GM18909 (cell line): ENCODE data around the gene PIGC.
"Not testable (repeated sequence)": the region's sequence is repeated elsewhere in the genome, so short reads cannot be mapped to it uniquely, and the experiment has no call there.

Experiments
- ATAC-seq: cut with Tn5 transposase; IDR thresholded peaks from one replicate; pipeline ENCODE4 v1.9.1; 2021; ENCODE audit warnings: mild to moderate bottlenecking; ENCODE audit not compliant: unreplicated experiment, poor library complexity

The PIGC gene

GRCh38 chr1:172437183-172437582 is 6.7 kb downstream of the PIGC start:
- ATAC-seq, result not testable (repeated sequence)

- no peak for ATAC-seq
Observed at GRCh38 chr1:172431721-172432192, 12.1 kb downstream of the PIGC start.

GRCh38 chr1:172431204-172431603 is 12.7 kb downstream of the PIGC start:
- ATAC-seq, result no peak

DNA sequence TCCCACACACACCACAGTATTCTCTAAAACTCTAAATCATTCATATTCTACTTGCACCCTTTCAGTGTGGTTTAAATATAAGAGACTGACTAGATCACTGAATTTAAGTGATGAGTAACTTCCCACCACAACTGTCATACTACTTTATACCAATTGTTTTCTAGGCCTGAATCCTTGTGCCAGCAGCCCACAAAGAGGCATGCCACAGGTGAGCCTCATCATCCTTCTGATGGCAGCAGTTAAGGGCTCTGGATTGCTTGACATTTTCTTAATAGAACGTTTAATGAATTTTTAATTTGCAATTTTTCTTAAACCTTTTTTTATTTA is 13.8 kb downstream of the PIGC start:
- no peak for ATAC-seq

- ATAC-seq, result no peak
Observed at GRCh38 chr1:172429331-172430127, 14.3 kb downstream of the PIGC start.

GRCh38 chr1:172427191-172427590 is 16.7 kb downstream of the PIGC start:
- ATAC-seq, result no peak

GRCh38 chr1:172425339-172425738 is 18.5 kb downstream of the PIGC start:
- no peak for ATAC-seq

GRCh38 chr1:172423336-172423735 is 20.5 kb downstream of the PIGC start:
- ATAC-seq, result no peak

DNA sequence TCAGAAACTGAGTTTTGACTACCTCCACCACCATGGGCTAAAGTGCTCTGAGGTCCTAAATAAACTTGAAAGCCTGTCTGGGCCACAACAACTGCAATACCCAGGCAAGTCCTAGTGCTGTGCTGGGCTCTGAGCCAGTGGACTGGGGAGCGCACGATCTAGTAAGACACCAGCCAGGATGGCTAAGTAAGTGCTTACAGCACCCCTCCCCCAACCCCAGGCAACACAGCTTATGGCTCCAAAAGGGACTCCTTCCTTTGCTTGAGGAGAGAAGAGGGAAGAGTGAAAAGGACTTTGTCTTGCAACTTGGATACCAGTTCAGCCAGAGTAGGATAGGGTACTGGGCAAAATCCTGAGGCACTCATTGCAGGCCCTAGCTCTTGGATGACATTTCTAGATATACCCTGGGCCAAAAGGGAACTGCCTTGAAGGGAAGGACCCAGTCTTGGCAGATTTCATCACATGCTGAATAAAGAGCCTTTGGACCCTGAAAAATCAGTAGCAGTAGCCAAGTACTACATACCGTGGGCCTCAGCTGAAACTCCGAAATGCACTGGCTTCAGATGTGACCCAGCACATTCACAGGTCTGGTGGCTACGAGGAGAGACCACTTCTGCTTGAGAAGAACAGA is 21.8 kb downstream of the PIGC start:
- no peak for ATAC-seq

GRCh38 chr1:172420385-172420784 is 23.5 kb downstream of the PIGC start, which contains the start of gene C1orf105:
Gene C1orf105, plus strand, starts transcription at chr1:172420685. Its CDS starts 201 bp downstream, at chr1:172420886.
- ATAC-seq, result no peak

DNA sequence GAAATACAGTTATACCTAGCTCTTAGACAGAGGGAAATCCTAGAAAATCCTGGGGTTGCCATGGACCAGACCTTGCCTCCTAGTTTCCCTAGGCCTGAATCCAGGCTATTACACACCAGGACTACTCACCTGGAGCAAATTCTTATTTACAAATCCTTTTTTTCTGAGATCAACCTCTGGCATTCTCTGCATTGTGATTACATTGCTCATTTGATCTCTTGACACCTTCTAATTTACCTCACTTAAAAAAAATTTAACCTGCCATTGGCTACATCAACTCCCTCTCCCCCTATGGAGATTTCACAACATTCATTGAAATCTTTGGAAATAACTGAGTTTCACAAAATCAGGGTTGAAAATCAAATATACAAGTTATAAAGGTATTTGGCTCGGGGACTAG is 26.3 kb downstream of the PIGC start:
- no peak for ATAC-seq

GRCh38 chr1:172416496-172417035 is 27.3 kb downstream of the PIGC start:
- no peak for ATAC-seq

- no peak for ATAC-seq
Observed at GRCh38 chr1:172414331-172414730, 29.5 kb downstream of the PIGC start.

DNA sequence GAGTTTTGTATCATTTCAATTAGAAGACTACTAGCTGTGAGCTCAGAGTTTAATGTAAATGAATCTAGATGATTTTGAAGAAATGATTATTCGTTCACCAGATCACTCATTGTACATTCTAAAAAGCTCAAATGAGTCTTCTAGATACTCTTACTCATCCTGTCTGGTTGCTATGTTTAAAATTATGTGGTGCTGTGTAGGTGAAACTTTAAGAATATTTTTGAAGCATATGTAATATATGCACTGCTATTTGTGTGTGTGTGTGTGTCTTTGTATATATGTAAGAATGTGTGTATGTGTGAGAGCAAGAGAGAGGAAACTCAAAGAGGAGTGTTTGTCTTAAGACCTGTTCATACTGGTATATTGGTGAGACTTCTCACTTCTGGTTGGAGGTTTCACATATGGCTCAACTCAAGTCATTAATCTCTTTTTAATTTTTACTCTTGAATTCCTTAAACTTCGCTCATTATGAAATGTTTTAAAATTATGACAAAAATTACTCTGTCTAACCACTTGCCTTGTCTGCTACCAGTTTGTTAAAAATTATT is 32.0 kb downstream of the PIGC start:
- no peak for ATAC-seq

DNA sequence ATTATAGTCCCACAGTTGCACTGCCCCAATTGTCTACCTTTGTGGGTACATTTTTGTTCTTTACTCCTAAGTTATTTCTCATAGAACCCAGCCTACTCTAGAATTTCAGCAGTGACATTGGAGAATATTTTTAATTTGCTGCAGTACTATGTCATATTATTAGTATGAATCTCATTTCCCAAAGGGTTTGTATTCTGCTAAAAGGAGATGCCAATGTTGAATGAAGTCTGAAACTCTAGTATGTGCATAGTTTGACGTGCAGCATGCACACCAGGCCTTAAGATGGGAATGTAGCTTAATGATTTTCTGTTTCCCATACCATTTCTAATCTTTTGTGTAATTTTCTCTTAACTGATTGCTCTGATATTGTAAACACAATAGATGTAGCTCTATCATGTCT is 33.8 kb downstream of the PIGC start:
- ATAC-seq, result no peak

DNA sequence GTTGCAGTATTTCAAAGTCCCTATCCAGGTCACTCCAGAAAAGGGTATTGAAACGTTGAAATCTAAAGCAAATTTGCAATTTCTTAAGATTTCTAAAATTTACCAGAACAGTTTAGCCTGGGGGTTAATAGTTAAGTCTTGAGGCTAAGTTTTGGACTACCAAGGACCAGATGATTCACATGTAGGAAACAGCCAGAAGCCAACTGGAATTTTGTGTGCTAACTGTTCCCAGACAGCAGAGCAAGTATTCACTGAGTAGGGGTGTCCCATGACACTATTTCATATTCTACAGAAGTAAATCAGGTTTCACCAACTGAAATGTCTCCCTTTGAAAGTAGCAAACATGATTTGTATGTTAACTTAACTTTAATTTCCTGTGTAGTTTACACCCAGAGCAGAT is 34.9 kb downstream of the PIGC start:
- no peak for ATAC-seq

DNA sequence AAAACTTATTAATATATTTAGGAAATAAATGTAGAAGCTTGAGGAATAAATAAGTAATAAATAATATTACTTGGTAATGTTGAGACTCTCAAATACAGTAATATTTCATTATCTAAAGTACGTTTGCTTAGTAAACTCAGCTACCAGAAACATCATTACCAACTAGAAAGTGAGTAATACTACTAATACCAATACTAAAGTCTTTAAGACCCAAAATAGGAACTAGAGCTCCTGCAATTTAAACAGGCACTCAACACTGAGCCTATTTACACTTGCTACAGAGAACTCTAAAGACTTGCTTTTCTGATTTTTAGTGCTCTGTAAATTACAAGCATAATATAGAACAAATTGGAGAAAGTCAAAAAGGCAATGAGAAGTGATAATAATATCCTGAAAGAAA is 36.9 kb downstream of the PIGC start:
- ATAC-seq, result no peak

DNA sequence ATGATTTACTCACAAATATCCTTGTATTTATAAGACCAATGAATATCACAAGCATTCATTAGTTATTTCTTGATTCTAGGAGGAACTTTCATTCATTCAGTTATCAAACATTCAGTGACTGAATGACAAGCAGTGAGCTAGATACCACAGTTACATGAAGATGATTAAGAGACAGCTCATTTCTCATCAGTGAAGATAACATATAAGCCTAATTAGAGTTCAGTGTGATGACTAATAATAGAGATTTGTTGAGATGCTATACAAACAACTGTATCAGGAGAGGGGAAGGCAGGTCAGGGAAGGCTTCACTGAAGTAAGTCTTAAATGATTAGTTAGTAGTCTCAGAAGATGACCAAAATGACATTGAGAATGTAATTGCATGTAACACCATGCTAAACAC is 38.0 kb downstream of the PIGC start:
- no peak for ATAC-seq

- no peak for ATAC-seq
Observed at GRCh38 chr1:172404121-172404520, 39.7 kb downstream of the PIGC start.

DNA sequence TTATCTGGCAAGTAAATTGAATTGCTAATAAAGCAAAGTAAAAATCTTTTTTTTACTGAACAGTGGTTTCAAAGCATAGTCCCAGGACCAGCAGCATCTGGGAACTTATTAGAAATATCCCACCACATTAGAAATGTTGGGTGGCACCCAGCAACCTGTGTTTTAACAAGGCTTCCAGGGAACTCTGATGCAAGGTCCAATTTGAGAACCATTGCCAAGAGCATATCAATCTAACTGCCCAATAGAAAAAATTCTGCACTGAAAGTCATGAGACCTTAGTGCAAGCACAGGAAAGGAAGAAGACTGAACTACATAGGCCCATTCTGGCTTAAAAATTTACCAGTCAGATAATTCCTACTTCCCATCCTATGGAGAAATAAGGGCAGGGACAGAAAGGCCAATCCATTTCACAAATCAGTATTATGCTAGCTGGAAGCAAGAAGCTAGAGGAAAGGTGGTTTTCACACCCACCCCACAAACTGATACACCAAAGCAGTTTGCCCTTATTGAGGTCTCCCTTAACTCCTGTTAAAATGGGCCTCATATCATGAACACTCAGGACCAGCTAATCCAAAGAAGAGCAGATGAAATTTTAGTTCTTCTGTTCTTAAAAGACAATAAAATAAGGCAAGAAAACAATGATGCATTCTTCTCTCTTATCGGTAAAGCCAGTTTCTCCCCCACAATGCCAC is 40.8 kb downstream of the PIGC start:
- no peak for ATAC-seq

- no peak for ATAC-seq
Observed at GRCh38 chr1:172401892-172402291, 42.0 kb downstream of the PIGC start.
